Subcutaneous adipose tissue (tissue), 4 donors: ENCODE results near the gene TFDP1. TPM values are rescaled to one million over a fixed set of nuclear protein-coding genes. Genes with fewer than 3 reads are reported as not detected.

Experiments
- CTCF ChIP-seq: fragments of 450-650 bp; IDR thresholded peaks from one replicate; pipeline ENCODE4 v1.5.1; 2016; ENCODE audit warnings: low read depth, mild to moderate bottlenecking, control low read depth, antibody characterized with exemption, moderate library complexity
- total RNA-seq, 4 donors: library from RNA; depleted of rRNA; stranded (reverse); fragments of >200 nt; gene quantifications; one replicate each; pipeline ENCODE4 v1.1.0, GENCODE V29; 2016

Gene TFDP1
- total RNA-seq, 4 donors from 2014 or later: 26.2 to 59.5 (median 27.8) TPM

DNA sequence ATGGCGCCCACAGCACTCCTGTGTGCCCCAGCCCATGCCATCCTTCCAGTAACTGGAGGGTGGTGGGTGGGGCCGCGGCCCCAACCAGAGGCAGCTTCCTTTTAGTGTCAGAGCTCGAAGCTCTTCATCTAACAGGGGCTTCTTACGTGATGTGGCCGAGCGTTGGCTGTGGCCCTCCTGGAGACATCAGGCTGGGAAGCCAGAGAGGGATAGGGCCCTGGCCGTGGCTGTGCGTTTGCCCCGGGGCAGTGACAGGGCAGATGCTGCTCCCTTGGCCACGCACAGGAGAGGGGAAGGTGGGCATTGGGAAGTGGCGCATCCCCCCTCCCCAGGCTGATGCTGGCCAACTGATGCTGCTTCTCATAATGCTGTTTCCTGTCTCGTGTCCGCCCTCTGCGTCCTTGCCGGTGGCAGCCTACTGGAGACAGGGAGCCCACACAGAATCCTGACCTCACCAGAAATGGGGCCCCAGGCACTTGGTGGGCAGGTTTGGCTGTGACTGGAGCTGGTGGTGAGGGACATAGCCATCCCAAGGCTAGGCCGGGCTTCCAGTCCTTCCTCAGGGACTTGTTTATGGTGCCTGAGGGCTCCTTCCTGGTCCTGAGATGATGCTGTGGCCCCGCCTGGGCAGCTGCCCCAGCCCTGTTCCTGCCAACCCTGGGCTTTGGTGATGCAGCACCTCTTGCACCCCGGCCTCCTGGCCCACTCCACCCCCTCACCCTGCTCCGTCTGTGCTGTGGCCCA lies 39.1 kb downstream of the TFDP1 start:
- TF ChIP-seq CTCF: no peak

- TF ChIP-seq CTCF: no peak
Measured at GRCh38 chr13:113624235-113624587, 39.7 kb downstream of the TFDP1 start.

DNA sequence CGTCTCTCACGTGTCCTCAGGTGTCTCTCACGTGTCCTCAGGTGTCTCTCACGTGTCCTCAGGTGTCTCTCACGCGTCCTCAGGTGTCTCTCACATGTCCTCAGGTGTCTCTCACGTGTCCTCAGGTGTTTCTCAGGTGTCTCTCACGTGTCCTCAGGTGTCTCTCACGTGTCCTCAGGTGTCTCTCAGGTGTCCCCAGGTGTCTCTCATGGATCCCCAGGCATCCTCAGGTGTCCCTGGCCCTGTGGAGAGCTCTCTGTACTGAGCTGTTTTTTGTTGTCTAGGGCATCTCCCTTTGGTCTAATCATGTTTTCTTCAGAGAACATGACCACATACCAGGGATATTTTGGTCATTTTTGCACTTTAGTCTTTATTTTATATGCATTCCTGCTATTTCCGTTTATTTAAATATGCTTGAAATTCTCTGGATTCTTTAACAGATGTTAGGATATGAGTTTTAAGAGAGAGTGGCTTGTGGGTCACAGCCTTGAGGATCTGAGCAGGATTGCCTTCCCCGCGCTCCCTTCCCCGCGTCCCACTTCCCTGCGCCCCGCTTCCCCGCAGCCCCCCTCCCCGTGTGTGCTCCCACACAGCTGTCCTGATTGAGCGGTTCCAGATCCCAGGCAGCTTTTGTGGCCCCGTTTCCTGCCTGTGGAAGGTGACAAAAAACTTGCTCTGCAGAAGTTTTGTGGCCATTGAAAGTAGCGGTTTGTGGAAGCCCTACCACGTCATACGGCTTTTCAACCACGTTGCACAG lies 41.6 kb downstream of the TFDP1 start:
- no peak for TF ChIP-seq CTCF

GRCh38 chr13:113627136-113627535 lies 42.6 kb downstream of the TFDP1 start:
- TF ChIP-seq CTCF: no peak

GRCh38 chr13:113628291-113629270 lies 44.0 kb downstream of the TFDP1 start:
- no peak for TF ChIP-seq CTCF

DNA sequence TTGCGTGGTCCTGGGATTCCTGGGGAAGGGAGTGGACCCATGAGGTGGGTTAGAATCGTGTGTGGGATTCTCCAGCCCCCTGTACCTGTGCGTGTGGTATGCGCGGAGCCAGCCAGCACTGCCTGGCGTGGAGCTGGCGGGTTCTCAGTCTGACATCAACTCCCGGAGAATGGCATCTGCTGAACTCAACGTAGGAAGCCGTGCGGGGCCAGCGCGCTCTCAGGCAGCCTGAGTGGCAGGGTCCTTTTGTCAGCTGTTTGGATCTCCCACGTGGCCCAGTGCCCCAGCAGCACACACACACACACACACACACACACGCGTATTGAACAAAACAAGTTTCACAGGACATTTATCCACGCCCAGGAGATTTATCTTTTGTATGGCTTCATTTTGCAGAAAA lies 45.3 kb downstream of the TFDP1 start:
- TF ChIP-seq CTCF: no peak
